ENCODE results near the gene TTC13. TPM values are rescaled to one million over a fixed set of nuclear protein-coding genes. Genes with fewer than 3 reads are reported as not detected.

TTC13 gene
- total RNA-seq, 1 experiment from 2014 or later, result 4.4 TPM

DNA sequence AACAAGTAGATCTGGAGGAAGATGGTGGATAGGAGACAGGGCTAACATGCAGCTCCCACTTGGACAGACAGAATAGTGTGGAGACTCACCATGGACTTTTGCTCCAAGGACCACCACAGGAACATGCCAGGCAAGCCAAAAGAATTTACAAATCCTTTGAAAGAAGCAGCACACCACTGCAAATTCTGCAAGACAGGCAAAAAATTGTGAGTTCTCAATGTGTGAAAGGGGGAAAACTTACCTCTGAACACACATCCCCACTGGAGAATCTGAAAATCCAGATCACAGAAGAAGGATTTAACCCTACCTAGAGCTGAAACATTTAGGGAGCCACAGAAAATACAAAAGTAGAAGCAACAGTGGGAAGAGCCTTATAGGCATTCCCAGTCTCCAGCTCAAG lies 23.2 kb upstream of the TTC13 start (continued):
- TF ChIP-seq, protein P1, sequence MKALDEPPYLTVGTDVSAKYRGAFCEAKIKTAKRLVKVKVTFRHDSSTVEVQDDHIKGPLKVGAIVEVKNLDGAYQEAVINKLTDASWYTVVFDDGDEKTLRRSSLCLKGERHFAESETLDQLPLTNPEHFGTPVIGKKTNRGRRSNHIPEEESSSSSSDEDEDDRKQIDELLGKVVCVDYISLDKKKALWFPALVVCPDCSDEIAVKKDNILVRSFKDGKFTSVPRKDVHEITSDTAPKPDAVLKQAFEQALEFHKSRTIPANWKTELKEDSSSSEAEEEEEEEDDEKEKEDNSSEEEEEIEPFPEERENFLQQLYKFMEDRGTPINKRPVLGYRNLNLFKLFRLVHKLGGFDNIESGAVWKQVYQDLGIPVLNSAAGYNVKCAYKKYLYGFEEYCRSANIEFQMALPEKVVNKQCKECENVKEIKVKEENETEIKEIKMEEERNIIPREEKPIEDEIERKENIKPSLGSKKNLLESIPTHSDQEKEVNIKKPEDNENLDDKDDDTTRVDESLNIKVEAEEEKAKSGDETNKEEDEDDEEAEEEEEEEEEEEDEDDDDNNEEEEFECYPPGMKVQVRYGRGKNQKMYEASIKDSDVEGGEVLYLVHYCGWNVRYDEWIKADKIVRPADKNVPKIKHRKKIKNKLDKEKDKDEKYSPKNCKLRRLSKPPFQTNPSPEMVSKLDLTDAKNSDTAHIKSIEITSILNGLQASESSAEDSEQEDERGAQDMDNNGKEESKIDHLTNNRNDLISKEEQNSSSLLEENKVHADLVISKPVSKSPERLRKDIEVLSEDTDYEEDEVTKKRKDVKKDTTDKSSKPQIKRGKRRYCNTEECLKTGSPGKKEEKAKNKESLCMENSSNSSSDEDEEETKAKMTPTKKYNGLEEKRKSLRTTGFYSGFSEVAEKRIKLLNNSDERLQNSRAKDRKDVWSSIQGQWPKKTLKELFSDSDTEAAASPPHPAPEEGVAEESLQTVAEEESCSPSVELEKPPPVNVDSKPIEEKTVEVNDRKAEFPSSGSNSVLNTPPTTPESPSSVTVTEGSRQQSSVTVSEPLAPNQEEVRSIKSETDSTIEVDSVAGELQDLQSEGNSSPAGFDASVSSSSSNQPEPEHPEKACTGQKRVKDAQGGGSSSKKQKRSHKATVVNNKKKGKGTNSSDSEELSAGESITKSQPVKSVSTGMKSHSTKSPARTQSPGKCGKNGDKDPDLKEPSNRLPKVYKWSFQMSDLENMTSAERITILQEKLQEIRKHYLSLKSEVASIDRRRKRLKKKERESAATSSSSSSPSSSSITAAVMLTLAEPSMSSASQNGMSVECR (CRISPR knock-in tag; IDR thresholded peaks at IDR 0.05; ENCODE audit: borderline replicate concordance), result no peak
- TF ChIP-seq, protein P2, sequence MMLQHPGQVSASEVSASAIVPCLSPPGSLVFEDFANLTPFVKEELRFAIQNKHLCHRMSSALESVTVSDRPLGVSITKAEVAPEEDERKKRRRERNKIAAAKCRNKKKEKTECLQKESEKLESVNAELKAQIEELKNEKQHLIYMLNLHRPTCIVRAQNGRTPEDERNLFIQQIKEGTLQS (CRISPR knock-in tag; conservative IDR thresholded peaks at IDR 0.05), result no peak

DNA sequence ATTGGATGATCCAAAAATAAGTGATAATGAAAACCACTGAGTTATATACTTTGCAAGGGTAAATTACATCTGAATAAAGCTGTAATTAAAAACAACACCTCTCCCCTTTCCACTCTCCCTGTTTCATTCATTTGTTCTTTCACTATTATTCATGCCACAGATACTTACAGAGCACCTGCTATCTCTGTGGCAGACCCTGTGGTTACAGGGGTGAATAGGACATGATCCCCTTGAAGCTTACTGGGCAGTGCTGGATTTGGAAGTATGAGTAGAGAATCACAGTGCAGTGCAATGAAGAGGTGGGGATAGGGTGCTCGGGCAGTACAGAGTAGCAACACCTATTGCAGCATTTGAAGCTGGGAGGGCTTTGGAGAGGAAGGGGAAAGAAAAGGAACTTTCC lies 22.0 kb upstream of the TTC13 start:
- ATAC-seq (no peak), DNase-seq (ENCODE audit: low spot score) (no peak)
- Mint-ChIP-seq H3K9me3 (peaks cover 28% of the 10 kb centered on the region), H3K4me3 (no peak overlapping the region), H3K36me3 (peaks cover 21% of the 10 kb centered on the region), H3K27ac (no peak overlapping the region), H3K27me3 (ENCODE audit: low read depth) (peaks cover 36% of the 10 kb centered on the region), H3K4me1 (no peaks in the 10 kb centered on the region)
- ChIA-PET CTCF (no interaction called here), POLR2A (no interaction called here)
- TF ChIP-seq ZNF416 (CRISPR knock-in tag; IDR thresholded peaks at IDR 0.05), result no peak
- TF ChIP-seq, protein P3, sequence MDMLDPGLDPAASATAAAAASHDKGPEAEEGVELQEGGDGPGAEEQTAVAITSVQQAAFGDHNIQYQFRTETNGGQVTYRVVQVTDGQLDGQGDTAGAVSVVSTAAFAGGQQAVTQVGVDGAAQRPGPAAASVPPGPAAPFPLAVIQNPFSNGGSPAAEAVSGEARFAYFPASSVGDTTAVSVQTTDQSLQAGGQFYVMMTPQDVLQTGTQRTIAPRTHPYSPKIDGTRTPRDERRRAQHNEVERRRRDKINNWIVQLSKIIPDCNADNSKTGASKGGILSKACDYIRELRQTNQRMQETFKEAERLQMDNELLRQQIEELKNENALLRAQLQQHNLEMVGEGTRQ (CRISPR knock-in tag; IDR thresholded peaks at IDR 0.05), result no peak
- TF ChIP-seq, protein P4, sequence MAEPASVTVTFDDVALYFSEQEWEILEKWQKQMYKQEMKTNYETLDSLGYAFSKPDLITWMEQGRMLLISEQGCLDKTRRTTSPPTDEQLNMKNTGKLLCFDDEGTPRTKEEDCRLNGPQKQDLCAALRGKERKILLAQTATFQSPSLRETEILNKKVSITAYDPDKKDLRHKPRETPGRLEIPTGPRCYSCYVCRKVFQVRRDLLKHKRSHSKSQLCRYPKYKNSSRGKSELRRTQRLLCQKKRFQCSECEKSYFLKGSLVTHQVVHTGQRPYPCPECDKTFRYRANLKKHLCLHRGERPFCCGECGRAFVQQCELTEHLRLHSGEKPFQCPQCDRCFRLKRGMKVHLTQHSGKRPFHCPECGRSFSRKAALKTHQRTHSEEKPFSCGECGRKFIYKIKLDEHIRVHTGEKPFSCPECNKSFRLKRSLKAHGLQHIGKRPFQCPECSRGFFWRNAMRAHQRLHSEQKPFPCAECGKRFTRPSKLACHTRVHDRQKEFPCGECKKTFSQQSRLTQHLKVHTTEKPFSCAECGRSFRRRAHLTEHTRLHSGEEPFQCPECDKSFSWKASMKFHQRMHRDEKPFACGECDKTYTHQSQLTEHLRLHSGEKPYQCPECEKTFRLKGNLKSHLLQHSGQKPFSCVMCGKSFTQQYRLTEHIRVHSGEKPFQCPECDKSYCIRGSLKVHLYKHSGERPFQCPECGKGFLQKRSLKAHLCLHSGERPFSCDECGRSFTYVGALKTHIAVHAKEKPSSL (CRISPR knock-in tag; conservative IDR thresholded peaks at IDR 0.05), result no peak
- TF ChIP-seq, protein P5, sequence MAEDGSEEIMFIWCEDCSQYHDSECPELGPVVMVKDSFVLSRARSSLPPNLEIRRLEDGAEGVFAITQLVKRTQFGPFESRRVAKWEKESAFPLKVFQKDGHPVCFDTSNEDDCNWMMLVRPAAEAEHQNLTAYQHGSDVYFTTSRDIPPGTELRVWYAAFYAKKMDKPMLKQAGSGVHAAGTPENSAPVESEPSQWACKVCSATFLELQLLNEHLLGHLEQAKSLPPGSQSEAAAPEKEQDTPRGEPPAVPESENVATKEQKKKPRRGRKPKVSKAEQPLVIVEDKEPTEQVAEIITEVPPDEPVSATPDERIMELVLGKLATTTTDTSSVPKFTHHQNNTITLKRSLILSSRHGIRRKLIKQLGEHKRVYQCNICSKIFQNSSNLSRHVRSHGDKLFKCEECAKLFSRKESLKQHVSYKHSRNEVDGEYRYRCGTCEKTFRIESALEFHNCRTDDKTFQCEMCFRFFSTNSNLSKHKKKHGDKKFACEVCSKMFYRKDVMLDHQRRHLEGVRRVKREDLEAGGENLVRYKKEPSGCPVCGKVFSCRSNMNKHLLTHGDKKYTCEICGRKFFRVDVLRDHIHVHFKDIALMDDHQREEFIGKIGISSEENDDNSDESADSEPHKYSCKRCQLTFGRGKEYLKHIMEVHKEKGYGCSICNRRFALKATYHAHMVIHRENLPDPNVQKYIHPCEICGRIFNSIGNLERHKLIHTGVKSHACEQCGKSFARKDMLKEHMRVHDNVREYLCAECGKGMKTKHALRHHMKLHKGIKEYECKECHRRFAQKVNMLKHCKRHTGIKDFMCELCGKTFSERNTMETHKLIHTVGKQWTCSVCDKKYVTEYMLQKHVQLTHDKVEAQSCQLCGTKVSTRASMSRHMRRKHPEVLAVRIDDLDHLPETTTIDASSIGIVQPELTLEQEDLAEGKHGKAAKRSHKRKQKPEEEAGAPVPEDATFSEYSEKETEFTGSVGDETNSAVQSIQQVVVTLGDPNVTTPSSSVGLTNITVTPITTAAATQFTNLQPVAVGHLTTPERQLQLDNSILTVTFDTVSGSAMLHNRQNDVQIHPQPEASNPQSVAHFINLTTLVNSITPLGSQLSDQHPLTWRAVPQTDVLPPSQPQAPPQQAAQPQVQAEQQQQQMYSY (CRISPR knock-in tag; IDR thresholded peaks at IDR 0.05), result no peak
- TF ChIP-seq, protein P6, sequence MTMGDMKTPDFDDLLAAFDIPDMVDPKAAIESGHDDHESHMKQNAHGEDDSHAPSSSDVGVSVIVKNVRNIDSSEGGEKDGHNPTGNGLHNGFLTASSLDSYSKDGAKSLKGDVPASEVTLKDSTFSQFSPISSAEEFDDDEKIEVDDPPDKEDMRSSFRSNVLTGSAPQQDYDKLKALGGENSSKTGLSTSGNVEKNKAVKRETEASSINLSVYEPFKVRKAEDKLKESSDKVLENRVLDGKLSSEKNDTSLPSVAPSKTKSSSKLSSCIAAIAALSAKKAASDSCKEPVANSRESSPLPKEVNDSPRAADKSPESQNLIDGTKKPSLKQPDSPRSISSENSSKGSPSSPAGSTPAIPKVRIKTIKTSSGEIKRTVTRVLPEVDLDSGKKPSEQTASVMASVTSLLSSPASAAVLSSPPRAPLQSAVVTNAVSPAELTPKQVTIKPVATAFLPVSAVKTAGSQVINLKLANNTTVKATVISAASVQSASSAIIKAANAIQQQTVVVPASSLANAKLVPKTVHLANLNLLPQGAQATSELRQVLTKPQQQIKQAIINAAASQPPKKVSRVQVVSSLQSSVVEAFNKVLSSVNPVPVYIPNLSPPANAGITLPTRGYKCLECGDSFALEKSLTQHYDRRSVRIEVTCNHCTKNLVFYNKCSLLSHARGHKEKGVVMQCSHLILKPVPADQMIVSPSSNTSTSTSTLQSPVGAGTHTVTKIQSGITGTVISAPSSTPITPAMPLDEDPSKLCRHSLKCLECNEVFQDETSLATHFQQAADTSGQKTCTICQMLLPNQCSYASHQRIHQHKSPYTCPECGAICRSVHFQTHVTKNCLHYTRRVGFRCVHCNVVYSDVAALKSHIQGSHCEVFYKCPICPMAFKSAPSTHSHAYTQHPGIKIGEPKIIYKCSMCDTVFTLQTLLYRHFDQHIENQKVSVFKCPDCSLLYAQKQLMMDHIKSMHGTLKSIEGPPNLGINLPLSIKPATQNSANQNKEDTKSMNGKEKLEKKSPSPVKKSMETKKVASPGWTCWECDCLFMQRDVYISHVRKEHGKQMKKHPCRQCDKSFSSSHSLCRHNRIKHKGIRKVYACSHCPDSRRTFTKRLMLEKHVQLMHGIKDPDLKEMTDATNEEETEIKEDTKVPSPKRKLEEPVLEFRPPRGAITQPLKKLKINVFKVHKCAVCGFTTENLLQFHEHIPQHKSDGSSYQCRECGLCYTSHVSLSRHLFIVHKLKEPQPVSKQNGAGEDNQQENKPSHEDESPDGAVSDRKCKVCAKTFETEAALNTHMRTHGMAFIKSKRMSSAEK (CRISPR knock-in tag; IDR thresholded peaks at IDR 0.05; ENCODE audit: borderline replicate concordance), result no peak
- TF ChIP-seq ZNF219 (CRISPR knock-in tag; IDR thresholded peaks at IDR 0.05; ENCODE audit: borderline replicate concordance), result no peak
- TF ChIP-seq, protein P7, sequence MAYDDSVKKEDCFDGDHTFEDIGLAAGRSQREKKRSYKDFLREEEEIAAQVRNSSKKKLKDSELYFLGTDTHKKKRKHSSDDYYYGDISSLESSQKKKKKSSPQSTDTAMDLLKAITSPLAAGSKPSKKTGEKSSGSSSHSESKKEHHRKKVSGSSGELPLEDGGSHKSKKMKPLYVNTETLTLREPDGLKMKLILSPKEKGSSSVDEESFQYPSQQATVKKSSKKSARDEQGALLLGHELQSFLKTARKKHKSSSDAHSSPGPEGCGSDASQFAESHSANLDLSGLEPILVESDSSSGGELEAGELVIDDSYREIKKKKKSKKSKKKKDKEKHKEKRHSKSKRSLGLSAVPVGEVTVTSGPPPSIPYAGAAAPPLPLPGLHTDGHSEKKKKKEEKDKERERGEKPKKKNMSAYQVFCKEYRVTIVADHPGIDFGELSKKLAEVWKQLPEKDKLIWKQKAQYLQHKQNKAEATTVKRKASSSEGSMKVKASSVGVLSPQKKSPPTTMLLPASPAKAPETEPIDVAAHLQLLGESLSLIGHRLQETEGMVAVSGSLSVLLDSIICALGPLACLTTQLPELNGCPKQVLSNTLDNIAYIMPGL (CRISPR knock-in tag; IDR thresholded peaks at IDR 0.05), result no peak
- TF ChIP-seq, protein P8, sequence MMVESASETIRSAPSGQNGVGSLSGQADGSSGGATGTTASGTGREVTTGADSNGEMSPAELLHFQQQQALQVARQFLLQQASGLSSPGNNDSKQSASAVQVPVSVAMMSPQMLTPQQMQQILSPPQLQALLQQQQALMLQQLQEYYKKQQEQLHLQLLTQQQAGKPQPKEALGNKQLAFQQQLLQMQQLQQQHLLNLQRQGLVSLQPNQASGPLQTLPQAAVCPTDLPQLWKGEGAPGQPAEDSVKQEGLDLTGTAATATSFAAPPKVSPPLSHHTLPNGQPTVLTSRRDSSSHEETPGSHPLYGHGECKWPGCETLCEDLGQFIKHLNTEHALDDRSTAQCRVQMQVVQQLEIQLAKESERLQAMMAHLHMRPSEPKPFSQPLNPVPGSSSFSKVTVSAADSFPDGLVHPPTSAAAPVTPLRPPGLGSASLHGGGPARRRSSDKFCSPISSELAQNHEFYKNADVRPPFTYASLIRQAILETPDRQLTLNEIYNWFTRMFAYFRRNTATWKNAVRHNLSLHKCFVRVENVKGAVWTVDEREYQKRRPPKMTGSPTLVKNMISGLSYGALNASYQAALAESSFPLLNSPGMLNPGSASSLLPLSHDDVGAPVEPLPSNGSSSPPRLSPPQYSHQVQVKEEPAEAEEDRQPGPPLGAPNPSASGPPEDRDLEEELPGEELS (CRISPR knock-in tag; IDR thresholded peaks at IDR 0.05), result no peak
- TF ChIP-seq CBFB (CRISPR knock-in tag; IDR thresholded peaks at IDR 0.05; ENCODE audit: low read depth), result no peak
- TF ChIP-seq ZNF138 (CRISPR knock-in tag; conservative IDR thresholded peaks at IDR 0.05), result no peak
- no peak for TF ChIP-seq OVOL2 (CRISPR knock-in tag; IDR thresholded peaks at IDR 0.05; ENCODE audit: borderline replicate concordance)
- no peak for TF ChIP-seq JUN (CRISPR knock-in tag; IDR thresholded peaks at IDR 0.05)
- no peak for TF ChIP-seq JAZF1 (CRISPR knock-in tag; IDR thresholded peaks at IDR 0.05)
- TF ChIP-seq, protein P2 (CRISPR knock-in tag; conservative IDR thresholded peaks at IDR 0.05), result no peak
